Right forelimb (tissue), 1 donor: Measurements from ENCODE around the gene DTNB.
"Not testable (repeated sequence)": the region's sequence is repeated elsewhere in the genome, so short reads cannot be mapped to it uniquely, and the experiment has no call there.

Source experiments
- DNase-seq: peaks from one replicate; pipeline ENCODE4 v3.0.0-alpha.2; 2018

DTNB gene

DNA sequence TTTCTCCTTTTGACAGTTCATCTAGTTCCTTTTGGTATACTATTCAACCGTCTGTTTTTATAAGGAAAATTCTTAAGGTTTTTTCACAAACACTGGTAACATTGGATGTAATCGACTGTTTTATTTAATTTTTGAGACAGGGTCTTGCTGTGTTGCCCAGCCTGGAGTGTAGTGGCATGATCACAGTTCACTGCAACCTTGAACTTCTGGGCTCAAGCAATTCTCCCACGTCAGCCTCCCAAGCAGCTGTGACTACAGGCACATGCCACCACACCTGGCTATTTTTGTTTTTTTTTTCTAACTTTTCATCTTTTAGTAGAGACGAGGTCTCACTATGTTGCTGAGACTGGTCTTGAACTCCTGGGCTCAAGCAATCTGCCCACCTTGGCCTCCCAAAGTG, 227.3 kb downstream of the DTNB start:
- DNase-seq: no peak

DNA sequence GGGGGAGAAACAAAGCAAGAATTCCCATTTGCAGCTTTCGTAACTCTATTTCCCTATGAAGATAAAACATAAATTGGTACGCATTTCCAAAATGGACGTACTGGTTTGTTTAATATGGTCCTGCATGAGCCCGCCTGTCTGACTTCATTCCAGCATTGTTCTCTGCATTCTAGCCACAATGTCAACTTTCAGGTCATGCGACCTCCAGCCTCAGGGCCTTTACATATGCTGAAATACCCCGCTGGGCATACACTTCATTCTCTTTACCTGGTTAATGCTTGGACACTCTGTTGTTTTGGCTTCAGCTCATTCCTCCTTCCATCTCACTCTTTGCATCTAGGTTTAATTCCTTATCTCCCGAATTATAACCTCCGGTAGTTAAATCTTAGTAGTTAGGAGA, 227.9 kb downstream of the DTNB start:
- no peak for DNase-seq

DNA sequence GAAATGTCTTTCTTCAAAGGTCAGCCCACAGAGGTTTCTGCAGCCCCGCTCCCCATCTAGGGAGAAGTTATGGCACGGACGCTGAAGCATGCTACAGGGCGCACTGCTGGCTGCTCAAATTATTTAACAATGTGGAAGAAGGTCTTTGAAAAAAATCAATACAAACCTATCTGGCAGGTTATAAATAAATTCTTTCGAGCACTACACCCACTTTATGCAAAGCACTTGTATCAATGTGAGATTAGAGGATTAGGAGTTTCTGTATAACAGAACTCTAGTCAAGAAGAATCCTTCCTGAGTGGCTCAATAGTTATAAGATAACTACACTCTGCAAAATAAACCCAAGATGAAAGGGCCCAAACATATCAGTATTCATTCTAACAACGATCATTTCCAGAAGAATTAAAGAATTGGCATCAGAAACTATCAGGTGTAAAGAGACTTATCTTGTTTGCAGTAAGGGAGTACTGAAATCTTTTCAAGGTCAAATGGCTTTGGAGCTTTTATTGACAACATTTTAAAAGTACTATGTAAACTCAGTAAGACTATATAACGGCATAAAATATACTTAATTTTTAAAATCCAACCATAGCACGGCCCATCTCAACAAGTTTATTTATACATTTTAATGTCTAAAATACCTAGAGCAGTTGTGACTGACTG, 228.6 kb downstream of the DTNB start:
- no peak for DNase-seq

DNA sequence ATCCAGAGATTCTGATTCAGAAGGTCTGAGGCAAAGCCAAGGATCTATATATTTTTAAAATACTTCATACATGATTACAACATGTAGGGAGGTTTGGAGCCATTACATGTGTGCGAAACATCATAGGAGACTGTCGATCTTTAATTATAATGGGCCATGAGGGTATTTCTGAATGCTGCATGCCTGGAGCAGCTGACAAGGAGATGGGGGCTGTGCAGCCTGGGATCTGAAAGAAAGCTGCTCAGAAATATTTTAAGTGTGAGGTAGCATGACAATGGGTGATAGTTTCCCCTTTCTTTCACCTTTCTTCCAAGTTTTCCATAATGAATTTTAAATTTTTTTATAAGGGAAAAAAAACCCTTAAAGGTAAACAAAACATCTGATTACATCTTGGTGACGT, 229.6 kb downstream of the DTNB start:
- DNase-seq: no peak

DNA sequence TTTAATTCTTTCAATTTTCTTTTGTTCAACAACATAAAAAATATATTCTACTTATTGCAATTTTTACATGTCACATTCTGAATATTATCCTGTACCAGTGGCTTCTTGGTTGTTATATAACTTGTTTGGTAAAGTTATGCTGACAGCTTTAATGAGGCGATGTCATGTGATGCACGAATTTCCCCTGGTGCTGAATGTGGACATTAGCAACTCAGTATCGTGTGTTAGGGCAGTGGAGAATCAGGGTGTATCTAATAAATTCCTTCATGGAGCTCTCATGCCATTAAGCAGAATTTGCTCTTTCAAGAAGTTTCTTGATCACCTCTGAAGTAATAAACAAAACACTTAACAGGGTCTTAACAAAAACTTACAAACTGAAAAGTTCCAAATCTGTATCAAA, 232.0 kb downstream of the DTNB start:
- no peak for DNase-seq

DNA sequence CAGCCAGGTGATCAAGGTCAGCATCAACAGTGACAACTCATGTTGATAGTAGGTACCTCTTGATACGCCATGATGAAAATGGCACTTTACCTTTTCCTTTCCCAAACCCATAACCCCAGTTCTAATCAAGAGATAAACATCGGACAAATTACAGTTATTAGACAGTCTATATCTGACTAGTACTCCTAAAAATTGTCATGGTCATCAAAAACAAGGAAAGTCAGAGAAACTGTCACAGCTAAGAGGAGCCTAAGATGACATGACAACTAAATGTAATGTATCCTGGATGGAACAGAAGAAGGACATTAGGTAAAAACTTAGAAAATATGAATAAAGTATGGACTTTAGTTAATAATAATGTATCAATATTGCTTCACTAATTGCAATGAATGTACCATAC, 234.6 kb downstream of the DTNB start:
- DNase-seq: no peak

DNA sequence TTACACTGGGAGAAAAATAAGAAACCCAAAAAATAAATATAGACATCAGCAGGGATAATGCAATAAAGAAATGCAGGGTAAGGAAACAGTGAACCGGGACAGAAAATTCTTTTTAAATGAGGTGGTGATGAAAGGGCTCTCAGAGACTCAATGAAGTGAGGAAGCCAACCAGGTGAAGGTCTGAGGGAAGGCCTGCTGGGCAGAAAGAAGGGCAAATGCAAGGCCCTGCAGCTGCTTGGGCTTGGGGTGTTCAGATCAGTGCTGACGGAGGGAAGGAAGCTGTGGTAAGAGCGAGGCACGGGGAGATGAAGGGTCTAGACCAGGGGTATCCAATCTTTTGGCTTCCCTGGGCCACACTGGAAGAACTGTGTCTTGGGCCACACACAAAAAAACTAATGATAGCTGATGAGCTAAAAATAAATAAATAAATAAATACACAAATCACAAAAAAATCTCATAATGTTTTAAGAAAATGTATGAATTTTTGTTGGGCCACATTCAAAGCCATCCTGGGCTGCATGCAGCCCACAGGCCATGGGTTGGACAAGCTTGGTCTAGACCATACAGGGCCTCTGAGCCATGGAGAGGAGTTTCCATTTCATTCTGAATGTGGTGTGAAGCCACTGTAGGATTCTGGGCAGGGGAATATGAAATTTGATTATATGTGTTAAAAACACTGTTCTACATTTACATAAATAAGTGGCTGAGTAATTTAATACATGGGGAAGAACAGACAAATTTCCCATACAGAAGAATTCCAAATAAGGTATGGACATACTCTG, 235.3 kb downstream of the DTNB start:
- DNase-seq: no peak

DNA sequence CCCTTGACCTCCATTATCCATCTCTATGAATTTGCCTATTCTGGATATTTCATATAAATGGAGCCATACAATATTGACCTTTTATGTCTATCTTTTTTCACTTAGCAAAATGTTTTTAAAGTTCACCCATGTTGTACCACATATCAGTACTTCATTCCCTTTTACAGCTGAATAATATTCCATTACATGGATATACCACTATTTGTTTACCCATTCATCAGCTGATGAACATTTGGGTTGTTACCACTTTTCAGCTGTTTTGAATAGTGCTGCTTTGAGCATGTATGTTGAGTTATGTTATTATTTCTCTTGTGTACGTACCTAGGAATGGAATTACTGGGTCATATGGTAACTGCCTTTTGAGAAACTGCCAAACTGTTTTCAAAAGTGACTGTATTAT, 238.0 kb downstream of the DTNB start:
- no peak for DNase-seq

DNA sequence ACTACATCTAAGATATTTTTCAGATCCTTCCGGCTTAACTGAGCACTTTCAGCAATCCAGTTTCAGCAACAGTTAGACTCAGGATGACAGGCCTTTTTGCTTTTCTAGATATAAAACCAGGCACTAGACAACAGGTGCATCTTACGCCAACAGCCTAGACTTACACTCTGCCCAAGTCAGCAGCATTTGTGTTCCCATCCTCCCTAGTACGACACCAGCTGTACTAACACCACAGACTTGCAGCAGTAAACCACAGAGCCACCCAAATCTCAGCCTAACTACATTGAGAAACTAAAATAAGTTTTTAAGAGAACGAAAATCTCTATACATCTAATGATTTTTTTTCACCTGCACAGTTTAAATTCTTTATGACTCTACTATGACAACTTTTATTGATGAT, 241.8 kb downstream of the DTNB start:
- DNase-seq: no peak

DNA sequence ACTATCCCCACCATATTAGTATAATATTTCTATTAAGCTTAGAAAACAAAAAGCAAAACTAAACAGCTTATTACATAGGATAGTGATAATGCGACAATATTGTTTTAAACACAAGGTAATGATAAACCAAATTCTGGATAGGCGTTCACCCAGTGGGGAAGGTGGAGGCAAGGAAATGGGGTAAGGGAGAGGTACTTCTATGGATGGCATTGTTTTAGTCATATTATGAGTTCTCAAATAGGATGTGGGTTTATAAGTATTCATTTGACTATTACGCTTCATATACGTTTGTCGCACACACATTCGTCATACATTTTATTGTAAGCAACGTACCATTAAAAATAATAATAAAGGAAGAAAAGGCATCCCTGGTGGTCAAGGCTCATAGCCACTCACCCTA, 242.8 kb downstream of the DTNB start:
- DNase-seq: no peak

DNA sequence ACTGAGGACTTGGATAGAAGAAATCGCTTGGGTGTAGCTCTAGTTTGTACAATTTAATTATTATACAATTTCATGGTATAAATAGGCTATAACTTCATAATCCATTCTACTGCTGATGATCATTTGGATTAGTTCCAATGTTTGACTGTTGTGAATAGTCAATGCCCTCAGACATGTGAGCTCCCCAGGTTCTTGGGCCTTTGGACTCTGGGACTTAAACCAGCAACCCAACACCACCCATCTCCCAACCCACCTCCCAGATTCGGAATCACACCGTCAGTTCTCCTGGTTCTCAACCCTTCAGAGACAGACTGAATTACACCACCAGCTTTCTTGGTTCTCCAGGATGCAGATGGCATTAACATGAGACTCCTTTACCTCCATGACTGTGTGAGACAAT, 247.1 kb downstream of the DTNB start:
- no peak for DNase-seq

DNA sequence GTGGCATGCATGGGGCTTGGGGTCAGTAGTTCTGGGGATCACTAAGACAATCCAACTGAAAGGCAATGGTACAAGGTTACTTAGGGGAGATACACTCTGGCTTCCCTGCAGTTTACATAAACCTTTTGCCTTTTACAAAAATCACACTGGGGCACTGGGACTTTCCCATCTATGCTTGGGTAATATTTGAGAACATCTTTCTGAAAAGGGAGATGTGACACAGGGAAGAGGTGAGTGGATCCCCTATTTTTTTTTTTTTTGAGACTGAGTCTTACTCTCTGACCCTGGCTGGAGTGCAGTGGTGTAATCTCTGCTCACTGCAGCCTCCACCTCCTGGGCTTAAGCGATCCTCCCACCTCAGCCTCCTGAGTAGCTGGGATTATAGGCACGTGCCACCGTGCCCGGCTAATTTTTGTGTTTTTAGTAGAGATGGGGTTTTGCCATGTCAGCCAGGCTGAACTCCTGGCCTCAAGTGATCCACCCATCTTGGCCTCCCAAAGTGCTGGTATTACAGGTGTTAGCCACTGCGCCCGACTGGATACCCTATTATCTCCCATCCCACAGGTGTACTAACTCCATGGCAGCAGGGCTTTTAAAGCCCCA, 248.8 kb downstream of the DTNB start:
- no peak for DNase-seq

DNA sequence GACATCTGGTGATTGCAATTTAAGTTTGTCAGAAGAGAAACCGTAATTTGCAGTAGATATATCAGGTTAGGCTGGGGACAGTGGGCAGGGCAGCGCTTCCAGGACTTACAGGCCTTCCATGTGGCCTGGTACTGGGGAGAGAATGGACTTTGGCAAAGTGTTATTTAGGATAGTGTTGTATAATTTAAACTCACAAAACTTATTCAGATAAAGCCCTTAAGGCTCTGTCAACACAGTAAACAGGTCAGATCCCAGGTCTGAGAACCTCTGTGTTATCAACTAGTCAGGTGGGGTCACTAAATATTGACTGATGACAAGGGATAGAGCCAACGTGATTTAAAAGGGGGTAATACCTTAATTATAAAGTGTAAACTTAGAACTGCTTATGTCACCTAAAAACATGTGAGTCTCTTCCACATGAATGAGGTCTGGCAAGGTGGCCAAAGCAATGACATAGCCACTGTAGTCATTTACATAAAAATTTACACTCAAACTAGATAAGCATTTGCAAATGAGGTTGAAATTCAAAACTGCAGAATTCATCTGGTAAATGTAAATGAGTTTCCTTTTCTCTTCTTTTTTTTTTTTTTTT, 251.5 kb downstream of the DTNB start:
- no peak for DNase-seq

DNA sequence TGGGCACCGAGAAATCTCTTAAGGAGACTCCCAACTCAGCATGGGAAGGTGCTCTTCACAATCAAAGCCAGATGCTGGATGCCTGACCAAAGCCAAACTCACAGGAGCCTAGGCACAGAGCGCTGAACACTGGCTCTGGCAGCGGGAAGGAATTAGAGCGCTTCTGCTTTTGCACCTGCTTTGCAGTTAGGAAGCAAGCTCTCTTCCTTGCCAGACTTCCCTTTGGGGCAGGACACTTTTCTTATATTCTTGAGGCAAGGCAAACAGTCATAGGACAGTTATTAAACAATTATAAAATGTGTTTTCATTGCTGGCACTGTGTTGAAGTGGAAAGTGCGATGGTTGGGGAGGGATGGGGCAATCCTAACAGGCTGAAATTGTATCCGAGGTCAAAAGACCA, 252.1 kb downstream of the DTNB start:
- DNase-seq: no peak

DNA sequence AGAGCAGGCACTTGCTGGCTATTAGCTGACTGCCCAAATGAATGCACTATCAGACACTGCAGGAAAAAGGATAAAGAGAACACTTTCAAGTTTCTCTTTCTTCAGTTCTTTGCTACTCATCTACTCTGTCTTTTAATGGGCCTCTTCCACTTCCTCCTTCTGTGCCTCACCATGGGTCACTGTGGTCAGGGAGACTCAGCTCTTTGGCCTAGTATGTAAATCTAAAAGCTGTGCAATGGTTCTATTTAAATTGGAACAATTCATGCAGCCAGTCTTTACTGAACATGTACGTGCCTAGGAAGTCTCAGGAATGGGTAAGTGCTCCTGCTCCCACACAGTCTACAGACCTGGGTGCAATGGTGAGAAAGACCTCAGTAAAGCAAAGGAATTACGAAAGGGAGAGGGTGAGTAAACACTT, 252.5 kb downstream of the DTNB start:
- DNase-seq: no peak

DNA sequence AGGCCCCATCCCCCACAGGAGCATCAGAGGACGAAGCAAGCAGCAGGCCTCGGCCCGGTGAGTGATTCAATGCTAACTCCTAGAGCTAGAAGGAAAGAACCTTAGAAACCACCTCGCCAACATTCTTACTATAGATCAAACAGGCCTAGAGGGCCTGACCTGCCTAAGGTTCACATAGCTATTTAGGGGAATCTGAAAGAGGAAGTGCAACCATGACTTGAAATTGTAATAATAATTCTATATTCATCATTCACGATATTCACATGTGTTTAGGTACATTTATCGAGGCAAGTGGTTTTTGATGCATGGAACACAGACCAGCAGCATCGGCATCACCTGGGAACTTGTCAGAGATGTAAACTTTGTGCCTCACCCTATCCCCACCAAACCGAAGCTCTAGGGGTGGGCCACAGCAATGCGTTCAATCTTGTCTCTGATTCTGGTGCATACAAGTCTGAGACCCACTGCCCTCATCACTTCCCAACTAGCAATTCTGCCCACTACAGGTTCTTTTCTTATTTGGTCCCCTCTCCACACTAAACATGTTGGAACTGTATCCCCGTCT, 253.6 kb downstream of the DTNB start:
- no peak for DNase-seq

DNA sequence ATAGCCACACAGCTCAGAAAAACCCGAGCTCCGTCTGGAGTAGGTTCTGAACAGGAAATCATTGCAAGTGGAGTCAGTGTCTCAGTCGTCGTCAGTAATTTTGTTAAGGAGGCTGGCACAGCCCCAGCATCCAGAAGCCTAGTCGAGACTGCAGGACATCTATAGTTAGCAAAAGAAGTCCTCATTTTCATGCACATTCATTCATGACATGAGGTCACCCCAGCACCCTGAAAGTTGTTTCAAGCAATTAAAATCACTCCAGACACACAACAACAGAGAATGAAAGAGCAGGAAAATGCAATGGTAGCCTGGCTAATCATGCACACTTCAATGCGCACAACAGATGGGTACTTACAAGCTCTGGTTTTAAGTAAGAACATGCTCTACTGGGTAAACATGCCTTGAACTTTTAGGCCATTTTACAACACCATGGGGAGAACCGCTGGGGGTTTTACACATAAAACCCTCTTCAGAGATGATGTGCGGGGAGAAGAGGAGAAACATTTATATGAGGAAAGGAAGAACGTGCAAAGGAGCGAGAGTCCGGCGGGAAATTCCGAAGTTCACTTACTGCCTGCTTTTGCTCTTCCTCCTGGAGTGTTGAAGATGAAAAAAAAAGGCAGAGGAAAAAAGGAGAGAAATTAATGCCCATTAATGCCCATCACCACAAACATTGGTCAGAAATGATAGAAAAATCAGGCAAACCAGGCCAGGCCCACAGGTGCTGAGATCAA, 254.3 kb downstream of the DTNB start:
- DNase-seq: no peak

DNA sequence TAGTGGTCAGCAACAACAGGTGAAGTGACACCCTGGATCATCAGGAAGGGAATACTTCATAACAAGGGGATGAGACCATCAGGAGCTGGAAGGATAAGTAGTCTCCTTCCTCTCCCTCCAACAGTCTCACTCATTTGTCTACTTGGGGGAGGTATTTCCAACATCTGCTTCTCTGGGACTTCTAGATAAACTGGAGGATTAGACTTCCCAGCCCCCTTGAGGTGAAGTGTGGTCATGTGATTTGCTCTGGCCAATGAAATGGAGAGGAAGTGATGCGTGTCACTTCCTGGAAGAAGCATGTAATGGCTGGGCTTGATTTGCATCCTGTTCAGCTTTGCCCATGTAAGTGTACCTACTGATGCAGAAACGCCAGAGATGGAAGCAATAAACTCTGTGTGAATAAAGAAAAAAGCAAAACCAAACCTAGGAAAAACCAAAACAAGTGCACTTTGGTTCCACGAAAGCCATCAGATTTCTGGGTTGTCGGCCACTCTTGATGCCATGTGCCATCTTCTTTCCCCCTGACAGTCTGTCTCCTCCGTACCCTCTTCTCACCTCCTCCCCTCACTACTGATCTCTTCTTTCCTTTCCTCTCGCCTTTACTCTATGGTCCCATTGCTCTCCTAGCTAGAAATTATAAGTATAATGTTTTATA, 255.5 kb downstream of the DTNB start:
- DNase-seq: no peak

DNA sequence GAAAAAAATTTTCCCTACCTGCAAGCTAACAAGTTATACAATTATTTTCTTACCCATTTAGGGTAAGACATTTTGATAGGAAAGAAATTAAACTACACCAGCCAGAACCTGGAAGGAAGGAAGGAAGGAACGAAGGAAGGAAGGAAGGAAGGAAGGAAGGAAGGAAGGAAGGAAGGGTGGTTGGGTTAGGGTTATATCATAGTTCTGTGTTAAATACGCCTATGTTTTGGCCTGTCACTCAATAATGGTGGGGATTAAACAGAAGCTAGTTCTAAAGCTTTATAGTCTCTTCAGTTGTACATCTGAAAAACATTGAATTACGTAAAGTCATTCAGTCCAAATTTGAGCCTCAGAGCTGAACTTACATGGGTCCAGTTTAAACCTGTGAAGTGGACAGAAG, 256.7 kb downstream of the DTNB start:
- no peak for DNase-seq

DNA sequence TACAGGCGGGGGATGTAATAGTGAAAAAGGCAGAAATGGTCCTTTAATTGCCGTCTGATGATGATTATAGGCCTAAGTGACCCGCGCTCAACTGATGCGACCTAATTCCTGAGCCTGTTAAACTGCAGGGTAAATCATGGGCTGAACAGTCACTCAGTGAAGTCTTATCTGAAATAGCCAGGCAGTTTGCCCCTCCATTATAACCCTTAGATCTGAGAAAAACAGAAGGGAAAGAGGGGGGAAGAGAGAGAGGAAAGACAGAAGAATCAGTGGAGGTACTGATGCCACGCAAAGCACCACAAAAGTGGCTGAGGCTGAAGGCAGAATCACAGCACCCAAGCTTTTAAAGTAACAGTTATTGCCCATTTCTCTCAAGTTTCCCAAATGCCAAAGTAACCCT, 258.6 kb downstream of the DTNB start:
- DNase-seq: no peak

DNA sequence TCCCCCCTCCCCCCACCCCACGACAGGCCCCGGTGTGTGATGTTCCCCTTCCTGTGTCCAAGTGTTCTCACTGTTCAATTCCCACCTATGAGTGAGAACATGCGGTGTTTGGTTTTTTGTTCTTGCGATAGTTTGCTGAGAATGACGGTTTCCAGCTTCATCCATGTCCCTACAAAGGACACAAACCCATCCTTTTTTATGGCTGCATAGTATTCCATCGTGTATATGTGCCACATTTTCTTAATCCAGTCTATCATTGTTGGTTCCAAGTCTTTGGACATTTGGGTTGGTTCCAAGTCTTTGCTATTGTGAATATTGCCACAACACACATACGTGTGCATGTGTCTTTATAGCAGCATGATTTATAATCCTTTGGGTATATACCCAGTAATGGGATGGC, 260.0 kb downstream of the DTNB start:
- not testable (repeated sequence) for DNase-seq

DNA sequence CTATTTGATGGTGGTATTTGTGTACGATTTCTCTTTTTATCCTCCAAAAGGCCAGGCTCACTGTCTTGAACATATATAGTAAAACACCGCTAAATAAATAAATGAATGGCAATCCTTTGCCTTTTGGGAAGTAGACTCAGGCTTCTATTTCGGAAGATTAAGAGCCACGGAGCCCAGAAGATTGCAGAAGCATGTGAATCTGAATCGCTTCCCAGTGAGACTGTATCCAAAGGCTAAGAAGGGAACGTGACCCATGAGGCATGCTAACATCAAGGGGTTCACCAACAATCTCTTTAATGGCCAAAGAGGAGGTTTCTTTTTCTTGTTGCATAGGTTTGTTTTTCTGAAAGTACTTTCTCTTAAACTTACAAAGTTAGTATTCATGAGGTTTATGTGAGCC, 261.6 kb downstream of the DTNB start:
- DNase-seq: no peak
